Measurements from ENCODE around the gene MED26. TPM values are rescaled to one million over a fixed set of nuclear protein-coding genes. Genes with fewer than 3 reads are reported as not detected.

MED26 gene
- total RNA-seq, 1 donor from 2014 or later: 11.7 TPM

DNA sequence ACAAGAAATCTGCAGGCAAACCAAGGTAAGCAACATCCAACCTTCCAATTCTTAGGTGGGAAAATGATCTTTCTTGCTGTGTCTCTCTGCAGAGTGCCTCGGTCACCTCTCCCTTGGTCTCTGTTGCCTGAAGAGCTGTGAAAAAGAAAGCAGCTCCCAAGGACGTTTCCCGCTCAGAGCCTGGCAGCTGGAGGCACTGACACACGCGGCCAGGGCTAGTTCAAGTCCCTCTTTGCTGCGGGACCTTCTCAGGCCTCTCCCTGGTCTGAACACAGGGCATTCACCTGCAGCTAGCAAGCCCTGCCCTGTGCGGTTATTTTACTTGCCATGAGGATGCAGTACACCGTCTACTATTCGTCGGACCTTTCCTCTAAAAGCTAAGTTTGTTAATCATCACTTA lies 3.8 kb downstream of the MED26 start:
- DNase-seq (ENCODE audit: low read depth, low spot score): no peak
- Mint-ChIP-seq H3K4me3 (no peak overlapping the region), H3K27ac (ENCODE audit: unreplicated experiment) (no peak overlapping the region), H3K27me3 (ENCODE audit: low read depth) (no peaks in the 10 kb centered on the region), H3K36me3 (ENCODE audit: low read depth) (no peaks in the 10 kb centered on the region), H3K4me1 (peaks cover 23% of the 10 kb centered on the region), H3K9me3 (no peaks in the 10 kb centered on the region)
- TF ChIP-seq, protein P1, sequence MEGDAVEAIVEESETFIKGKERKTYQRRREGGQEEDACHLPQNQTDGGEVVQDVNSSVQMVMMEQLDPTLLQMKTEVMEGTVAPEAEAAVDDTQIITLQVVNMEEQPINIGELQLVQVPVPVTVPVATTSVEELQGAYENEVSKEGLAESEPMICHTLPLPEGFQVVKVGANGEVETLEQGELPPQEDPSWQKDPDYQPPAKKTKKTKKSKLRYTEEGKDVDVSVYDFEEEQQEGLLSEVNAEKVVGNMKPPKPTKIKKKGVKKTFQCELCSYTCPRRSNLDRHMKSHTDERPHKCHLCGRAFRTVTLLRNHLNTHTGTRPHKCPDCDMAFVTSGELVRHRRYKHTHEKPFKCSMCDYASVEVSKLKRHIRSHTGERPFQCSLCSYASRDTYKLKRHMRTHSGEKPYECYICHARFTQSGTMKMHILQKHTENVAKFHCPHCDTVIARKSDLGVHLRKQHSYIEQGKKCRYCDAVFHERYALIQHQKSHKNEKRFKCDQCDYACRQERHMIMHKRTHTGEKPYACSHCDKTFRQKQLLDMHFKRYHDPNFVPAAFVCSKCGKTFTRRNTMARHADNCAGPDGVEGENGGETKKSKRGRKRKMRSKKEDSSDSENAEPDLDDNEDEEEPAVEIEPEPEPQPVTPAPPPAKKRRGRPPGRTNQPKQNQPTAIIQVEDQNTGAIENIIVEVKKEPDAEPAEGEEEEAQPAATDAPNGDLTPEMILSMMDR (conservative IDR thresholded peaks at IDR 0.05): no peak

DNA sequence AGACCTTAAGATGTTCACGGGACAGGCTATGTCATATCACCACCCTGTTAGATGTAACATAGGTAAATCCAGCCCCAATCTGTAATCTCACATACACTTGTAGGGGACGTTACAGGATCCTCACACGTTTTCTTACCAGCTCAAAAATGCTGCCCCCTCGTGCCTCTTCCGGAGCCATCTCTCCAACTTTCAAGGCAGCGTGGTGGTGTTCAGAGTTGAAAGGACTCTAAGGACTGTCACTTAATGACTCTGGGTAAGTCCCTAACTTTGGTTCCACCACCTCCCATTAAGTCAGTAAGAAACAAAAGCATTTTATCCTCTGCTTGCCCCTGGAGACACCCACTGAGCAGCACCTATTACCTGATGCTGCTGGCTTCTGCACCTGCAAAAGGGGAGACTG lies 4.4 kb downstream of the MED26 start:
- Mint-ChIP-seq H3K9me3 (no peaks in the 10 kb centered on the region), H3K4me3 (peak overlapping the region; percentile 64), H3K4me1 (peaks cover 20% of the 10 kb centered on the region), H3K27ac (ENCODE audit: unreplicated experiment) (no peak overlapping the region), H3K36me3 (ENCODE audit: low read depth) (no peaks in the 10 kb centered on the region), H3K27me3 (ENCODE audit: low read depth) (no peaks in the 10 kb centered on the region)
- DNase-seq (ENCODE audit: low read depth, low spot score): no peak
- TF ChIP-seq, protein P1 (conservative IDR thresholded peaks at IDR 0.05): no peak

DNA sequence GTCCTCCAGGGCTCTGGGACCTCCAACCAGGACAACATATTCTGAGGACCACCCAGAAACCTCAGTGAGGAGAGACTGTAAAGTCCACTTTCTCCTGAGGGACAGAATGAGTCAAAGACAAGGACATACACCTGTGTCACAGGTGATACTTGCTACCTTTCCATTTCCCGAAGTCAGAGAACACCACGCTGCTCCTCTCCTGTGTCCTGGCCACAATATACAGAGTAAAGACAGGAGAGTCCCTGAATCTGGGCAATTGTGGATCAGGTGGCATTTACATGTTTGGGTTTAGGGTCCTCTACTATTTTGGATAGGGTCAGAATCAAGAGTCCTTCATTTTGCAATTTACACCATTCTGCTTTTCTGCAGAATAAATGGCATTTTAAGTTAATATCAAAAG lies 4.9 kb downstream of the MED26 start:
- no peaks in the 10 kb centered on the region for H3K9me3 Mint-ChIP-seq
- H3K4me1 Mint-ChIP-seq: peaks cover 22% of the 10 kb centered on the region
- H3K36me3 Mint-ChIP-seq (ENCODE audit: low read depth): no peaks in the 10 kb centered on the region
- H3K27me3 Mint-ChIP-seq (ENCODE audit: low read depth): no peaks in the 10 kb centered on the region
- TF ChIP-seq, protein P1 (conservative IDR thresholded peaks at IDR 0.05): no peak
- H3K27ac Mint-ChIP-seq (ENCODE audit: unreplicated experiment): no peak overlapping the region
- no peak for DNase-seq (ENCODE audit: low read depth, low spot score)
- no peak overlapping the region for H3K4me3 Mint-ChIP-seq

DNA sequence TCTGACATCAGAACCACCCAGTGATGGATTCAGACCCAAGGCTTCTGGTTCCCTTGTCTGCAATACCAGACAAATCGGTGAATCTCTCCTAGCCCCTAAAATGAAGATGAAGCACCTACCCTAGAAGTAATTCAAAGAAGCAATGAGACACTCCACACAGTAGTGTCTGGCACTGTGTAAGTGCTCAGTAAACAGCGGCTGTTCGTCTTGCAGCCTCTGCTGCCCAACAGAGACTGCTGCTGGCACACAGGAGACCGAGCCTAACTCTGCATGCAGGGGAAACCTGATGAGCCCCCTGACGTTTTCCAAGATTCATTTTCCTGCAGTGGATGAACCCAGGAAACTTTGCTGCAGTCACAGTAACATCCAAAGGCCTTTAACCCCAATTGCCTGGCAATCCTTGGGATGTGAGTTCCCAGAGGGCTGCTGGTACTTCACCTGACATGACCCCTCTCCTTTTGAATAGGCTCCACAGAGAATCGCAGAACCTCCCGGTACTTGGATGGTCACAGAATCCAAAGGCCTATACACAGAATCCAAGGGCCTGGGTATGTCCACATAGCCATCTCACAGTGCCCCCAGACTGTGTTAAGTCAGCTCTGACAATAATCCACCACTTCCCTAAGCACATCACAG lies 6.7 kb downstream of the MED26 start:
- peaks cover 18% of the 10 kb centered on the region for H3K4me1 Mint-ChIP-seq
- TF ChIP-seq, protein P1 (conservative IDR thresholded peaks at IDR 0.05): no peak
- no peaks in the 10 kb centered on the region for H3K36me3 Mint-ChIP-seq (ENCODE audit: low read depth)
- H3K4me3 Mint-ChIP-seq: peak overlapping the region; percentile 38
- no peak for DNase-seq (ENCODE audit: low read depth, low spot score)
- H3K27ac Mint-ChIP-seq (ENCODE audit: unreplicated experiment): peak overlapping the region; percentile 63
- H3K9me3 Mint-ChIP-seq: no peaks in the 10 kb centered on the region
- H3K27me3 Mint-ChIP-seq (ENCODE audit: low read depth): no peaks in the 10 kb centered on the region

DNA sequence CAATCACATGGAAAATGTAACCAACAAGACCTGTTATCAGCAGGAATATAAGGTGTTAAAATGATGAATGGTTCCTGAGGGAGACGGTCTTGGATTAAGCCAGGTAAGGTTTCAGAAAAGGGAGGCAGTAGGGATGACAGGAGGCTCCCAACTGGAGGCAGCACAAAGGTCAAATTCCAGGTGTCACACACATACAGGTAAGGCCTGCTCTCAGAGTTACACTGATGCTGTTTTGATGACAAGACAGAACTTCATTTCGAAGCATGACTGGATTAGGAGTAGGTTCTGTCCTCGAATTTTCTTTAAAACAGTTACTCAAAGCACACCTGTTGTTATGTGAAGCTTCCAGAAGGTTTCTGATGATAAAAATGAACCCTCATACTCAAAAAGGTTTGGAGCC lies 7.4 kb downstream of the MED26 start:
- Mint-ChIP-seq H3K27ac (ENCODE audit: unreplicated experiment) (no peak overlapping the region), H3K4me1 (peaks cover 18% of the 10 kb centered on the region), H3K9me3 (no peaks in the 10 kb centered on the region), H3K36me3 (ENCODE audit: low read depth) (no peaks in the 10 kb centered on the region), H3K4me3 (no peak overlapping the region), H3K27me3 (ENCODE audit: low read depth) (no peaks in the 10 kb centered on the region)
- TF ChIP-seq, protein P1 (conservative IDR thresholded peaks at IDR 0.05): no peak
- DNase-seq (ENCODE audit: low read depth, low spot score): no peak

Data from neural crest cell (in vitro differentiated cells).